Fibroblast of lung (primary cell): ENCODE measurements around the gene FOXS1.

Source experiments
- EZH2 ChIP-seq: IDR thresholded peaks from 2 replicates; pipeline ENCODE4 v1.5.1; 2012; ENCODE audit warnings: low read length, control low read depth, mild to moderate bottlenecking; ENCODE audit errors: missing control alignments
- TF ChIP-seq, protein P1 (sequence below), 2 donors: IDR thresholded peaks in 1 of 2; conservative IDR thresholded peaks in 1 of 2; 1 replicate in 1 of 2; 2 replicates in 1 of 2; pipeline ENCODE4 v1.5.1; 2011 to 2012; ENCODE audit warnings: low read length in 2 of 2, control low read depth in 1 of 2, inconsistent platforms in 1 of 2, low read depth in 1 of 2, mild to moderate bottlenecking in 1 of 2

DNA sequence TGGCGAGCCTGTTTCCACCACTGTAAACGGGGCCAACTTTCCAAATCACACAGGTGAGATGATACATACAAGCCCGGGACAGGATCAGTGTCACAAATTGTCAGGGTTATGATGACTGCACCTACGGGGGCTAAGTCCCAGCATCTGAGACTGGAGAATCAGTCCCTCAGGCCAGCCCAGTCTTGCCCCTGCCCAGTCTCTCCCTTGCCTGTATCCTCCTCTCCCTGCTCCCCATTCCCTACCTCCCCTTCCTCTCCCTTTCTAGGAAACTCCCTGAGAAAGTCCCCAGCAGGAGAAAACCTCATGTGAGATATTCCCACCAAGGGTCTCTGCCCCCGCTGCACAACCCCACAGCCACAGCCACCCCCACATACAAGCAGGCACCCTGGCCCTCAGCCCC is 1.5 kb downstream of the FOXS1 start:
- TF ChIP-seq, protein P1, sequence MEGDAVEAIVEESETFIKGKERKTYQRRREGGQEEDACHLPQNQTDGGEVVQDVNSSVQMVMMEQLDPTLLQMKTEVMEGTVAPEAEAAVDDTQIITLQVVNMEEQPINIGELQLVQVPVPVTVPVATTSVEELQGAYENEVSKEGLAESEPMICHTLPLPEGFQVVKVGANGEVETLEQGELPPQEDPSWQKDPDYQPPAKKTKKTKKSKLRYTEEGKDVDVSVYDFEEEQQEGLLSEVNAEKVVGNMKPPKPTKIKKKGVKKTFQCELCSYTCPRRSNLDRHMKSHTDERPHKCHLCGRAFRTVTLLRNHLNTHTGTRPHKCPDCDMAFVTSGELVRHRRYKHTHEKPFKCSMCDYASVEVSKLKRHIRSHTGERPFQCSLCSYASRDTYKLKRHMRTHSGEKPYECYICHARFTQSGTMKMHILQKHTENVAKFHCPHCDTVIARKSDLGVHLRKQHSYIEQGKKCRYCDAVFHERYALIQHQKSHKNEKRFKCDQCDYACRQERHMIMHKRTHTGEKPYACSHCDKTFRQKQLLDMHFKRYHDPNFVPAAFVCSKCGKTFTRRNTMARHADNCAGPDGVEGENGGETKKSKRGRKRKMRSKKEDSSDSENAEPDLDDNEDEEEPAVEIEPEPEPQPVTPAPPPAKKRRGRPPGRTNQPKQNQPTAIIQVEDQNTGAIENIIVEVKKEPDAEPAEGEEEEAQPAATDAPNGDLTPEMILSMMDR (conservative IDR thresholded peaks at IDR 0.05 in 1 of 2, IDR thresholded peaks at IDR 0.05 in 1 of 2; ENCODE audit: low read depth in 1 of 2, low read length in 2 of 2) = no peak
- TF ChIP-seq EZH2 = no peak
